ENCODE measurements around the gene FYB1.

Gene FYB1

DNA sequence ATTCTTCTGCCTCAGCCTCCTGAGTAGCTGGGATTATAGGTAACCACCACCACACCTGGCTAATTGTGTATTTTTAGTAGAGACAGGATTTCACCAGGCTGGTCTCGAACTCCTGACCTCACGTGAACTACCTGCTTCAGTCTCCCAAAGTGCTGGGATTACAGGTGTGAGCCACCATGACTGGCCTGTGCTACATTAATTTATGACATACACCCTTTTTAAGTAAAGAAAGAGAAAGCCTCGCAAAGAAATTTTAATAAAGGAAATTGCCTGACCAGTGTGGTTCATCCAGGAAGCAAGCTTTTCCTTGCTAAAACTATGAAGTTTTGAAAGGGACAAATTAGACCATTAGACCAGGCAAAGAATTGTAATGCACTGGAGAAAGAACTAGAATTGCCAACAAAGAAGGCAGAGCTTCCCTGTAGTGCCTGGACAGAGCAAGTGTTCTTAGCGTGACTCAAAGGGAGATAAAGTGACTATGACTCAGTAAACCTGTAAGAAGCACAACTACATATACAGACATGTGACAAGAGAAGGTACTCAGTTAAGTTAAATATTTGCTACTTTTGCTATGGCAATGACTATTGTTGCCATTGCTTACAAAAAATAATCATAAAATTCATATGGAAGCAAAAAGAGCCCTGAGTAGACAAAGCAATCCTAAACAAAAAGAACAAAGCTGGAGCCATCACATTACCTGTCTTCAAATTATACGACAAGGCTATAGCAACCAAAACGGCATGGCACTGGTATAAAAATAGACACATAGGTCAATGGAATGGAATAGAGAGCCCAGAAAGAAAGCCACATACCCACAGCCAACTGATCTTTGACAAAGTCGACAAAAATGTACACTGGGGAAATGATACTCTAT is 54.6 kb downstream of the FYB1 start:
- TF ChIP-seq CTCF (IDR thresholded peaks at IDR 0.05), result no peak

DNA sequence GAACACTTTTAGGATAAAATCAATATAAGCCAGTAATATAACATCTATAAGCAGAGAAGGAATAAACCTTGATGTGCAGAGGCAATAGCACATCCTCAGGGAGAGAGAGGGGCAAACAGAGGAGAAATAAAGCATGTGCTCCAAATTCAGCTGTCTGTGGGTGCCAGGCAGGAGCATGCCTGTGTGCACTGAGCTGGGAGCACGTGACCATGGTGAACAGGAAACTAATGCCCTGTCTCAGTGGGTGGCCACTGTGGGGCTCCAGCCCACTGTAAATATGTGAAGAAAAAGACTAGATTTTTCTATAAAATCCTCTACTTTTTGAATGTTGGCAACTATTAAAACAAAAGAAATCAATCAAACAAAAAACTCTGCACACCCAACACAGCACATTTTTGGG is 55.3 kb downstream of the FYB1 start:
- TF ChIP-seq CTCF (IDR thresholded peaks at IDR 0.05), result no peak

DNA sequence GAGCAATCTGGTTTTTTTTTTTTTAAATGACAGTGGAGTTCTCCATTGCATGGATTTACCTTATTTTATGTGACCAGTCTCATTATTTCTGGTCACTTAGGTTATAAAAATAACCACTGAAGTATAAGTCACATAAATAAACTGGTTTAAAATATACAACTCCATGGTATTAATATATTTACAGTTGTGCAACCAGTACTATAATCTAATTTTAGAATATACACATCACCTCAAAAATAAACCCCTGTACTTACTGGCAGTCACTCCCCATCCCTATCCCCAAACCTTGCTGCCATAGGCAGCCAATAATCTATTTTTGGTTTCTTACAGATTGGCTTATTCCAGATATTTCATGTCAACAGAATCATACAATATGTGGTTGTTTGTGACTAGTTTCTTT is 57.8 kb downstream of the FYB1 start:
- no peak for TF ChIP-seq CTCF (IDR thresholded peaks at IDR 0.05)

DNA sequence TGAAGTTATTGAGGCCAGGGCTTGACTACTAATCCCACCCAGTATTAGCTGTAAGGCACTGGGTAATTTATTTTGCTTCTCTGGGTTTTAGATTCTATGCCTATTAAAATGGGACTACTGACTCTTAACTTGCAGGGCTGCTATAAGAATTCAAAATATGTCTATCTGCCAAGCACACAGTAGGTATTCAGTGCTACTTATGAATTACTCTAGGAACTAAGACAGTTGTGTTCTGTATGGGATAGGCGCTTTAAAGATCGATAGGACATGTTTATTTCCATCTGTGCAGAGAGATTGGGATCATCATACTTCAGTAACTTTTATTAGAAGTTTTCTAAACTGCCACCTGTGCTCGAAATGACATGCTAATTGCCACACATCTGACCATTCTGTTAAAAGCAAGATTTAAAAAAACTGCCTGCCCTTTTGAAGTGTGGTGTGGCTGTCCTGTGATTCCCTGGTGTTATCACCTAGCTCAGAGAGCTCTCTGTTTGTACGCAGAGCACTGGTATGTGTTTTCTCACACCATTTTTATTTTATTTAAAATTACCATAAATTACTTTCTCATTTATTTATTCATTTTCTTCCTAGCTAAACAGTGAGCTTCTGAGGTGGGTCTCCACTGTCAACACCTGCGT is 58.7 kb downstream of the FYB1 start:
- TF ChIP-seq CTCF (IDR thresholded peaks at IDR 0.05), result no peak

DNA sequence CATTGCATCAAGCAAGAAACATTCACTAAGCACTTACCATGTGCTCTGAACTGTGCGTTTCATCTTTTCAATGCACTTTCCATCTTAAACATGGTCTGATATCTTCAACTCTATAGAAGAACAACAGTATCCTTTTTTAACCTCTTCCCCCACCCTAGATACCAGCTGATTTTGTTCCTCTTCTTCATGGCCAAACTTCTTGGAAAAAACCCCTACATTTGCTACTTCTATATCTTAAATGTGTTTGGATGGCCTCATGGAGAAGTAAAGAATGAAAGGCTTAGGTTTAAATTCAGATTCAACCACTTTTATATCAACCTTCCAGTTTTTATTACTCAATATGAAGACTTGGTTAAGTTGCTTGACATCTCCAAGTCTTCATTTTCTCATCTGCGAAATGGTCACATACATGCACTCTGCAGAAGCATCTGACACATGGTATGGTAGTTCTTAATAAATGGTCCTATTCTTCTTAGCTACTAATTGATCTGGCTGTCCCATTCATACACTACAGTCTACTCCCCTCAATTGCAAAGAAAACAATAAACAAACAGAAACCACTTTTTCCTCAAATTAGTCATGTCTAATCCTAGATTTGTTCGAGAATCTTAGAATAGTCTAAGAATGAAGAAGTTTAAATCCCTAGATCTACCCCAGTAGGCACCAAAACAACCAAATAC is 59.4 kb downstream of the FYB1 start:
- TF ChIP-seq CTCF (IDR thresholded peaks at IDR 0.05), result no peak

GRCh38 chr5:39158786-39159185 is 60.6 kb downstream of the FYB1 start:
- no peak for TF ChIP-seq CTCF (IDR thresholded peaks at IDR 0.05)

- no peak for TF ChIP-seq CTCF (IDR thresholded peaks at IDR 0.05)
Observed at GRCh38 chr5:39158127-39158593, 61.2 kb downstream of the FYB1 start.

Data from LNCAP (cell line).